ENCODE results near the gene CEP70. TPM values are rescaled to one million over a fixed set of nuclear protein-coding genes. Genes with fewer than 3 reads are reported as not detected.

The CEP70 gene
- total RNA-seq, 2 donors from 2014 or later: 31.6 to 45.4 TPM

DNA sequence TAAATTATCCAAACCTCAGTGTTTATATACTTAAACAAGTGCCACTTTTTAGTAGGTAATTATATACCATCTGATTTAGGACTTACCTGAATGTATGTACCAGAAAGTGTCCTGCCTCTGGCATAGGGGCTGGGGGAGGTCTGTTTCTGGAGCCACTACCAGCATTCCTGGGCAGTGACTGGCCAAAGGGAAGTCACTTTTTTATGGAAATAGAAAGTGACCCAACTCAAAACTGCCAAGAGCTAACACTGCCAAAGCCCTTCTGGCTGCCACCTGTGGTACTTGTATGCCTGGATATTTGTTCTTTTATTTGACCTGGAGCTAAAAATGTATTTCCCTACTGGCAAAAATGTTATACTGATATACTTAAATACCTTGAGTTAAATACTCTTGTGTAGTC lies 116.9 kb downstream of the CEP70 start:
- intact Hi-C loops (cut with DNase I): loop anchor here (5.0 kb wide), 1 partner anchor 445 kb away; no protein-coding TSS in a partner anchor
- H3K27ac ChIP-seq: no peak overlapping the region

GRCh38 chr3:138476526-138476925 lies 117.5 kb downstream of the CEP70 start:
- TF ChIP-seq CTCF (IDR thresholded peaks at IDR 0.05): no peak
- H3K9me3 ChIP-seq: no peaks in the 10 kb centered on the region
- no peaks in the 10 kb centered on the region for H3K4me1 ChIP-seq
- DNase-seq: no peak
- H3K27me3 ChIP-seq: no peaks in the 10 kb centered on the region
- no peak overlapping the region for H3K27ac ChIP-seq
- intact Hi-C loops (cut with DNase I): loop anchor here (5.0 kb wide), 1 partner anchor 446 kb away; no protein-coding TSS in a partner anchor
- H3K36me3 ChIP-seq: no peaks in the 10 kb centered on the region
- H3K9ac ChIP-seq (ENCODE audit: low read depth in 2 of 2, low read length in 2 of 2): no peak overlapping the region
- no peak overlapping the region for H3K4me3 ChIP-seq

More for the DNA sequence above, 116.9 kb downstream of the CEP70 start:
- no peak for TF ChIP-seq CTCF (IDR thresholded peaks at IDR 0.05)
- no peaks in the 10 kb centered on the region for H3K36me3 ChIP-seq
- no peak for DNase-seq
- H3K9ac ChIP-seq (ENCODE audit: low read depth in 2 of 2, low read length in 2 of 2): no peak overlapping the region
- no peaks in the 10 kb centered on the region for H3K9me3 ChIP-seq
- H3K27me3 ChIP-seq: no peaks in the 10 kb centered on the region
- no peak overlapping the region for H3K4me3 ChIP-seq
- no peaks in the 10 kb centered on the region for H3K4me1 ChIP-seq

DNA sequence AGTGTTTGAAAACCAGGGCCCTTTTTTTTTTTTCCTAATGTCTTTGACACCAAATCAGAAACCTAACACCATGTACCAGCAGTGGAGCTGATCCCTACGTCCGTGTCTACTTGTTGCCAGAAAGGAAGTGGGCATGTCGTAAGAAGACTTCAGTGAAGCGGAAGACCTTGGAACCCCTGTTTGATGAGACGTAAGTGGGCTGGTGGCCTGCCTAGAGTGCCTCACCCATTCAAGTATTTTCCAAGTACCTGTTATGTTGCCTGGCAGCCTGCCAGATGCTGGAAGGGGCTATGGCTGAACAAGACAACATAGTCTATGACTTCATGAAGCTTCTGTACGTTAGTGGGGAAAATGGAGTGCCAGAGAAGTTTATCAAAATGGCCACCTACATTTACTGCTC lies 119.9 kb downstream of the CEP70 start:
- Histone ChIP-seq H3K4me3 (no peak overlapping the region), H3K9me3 (no peaks in the 10 kb centered on the region), H3K27ac (no peak overlapping the region), H3K36me3 (no peaks in the 10 kb centered on the region), H3K27me3 (no peaks in the 10 kb centered on the region), H3K4me1 (no peaks in the 10 kb centered on the region), H3K9ac (ENCODE audit: low read depth in 2 of 2, low read length in 2 of 2) (no peak overlapping the region)
- no peak for TF ChIP-seq CTCF (IDR thresholded peaks at IDR 0.05)
- no peak for DNase-seq
- intact Hi-C loops (cut with DNase I): no loop called here

- no peak for TF ChIP-seq CTCF (IDR thresholded peaks at IDR 0.05)
- Histone ChIP-seq H3K9me3 (no peaks in the 10 kb centered on the region), H3K4me3 (no peak overlapping the region), H3K27me3 (no peaks in the 10 kb centered on the region), H3K36me3 (no peaks in the 10 kb centered on the region), H3K4me1 (no peaks in the 10 kb centered on the region), H3K9ac (ENCODE audit: low read depth in 2 of 2, low read length in 2 of 2) (no peak overlapping the region), H3K27ac (no peak overlapping the region)
- DNase-seq: no peak
- intact Hi-C loops (cut with DNase I): no loop called here
Measured at GRCh38 chr3:138473391-138473790, 120.7 kb downstream of the CEP70 start.

- H3K9me3 ChIP-seq: no peaks in the 10 kb centered on the region
- DNase-seq: no peak
Measured at GRCh38 chr3:138472141-138472825, 121.8 kb downstream of the CEP70 start.

More at GRCh38 chr3:138472141-138472825, 121.8 kb downstream of the CEP70 start:
- Histone ChIP-seq H3K4me3 (no peak overlapping the region), H3K27me3 (no peaks in the 10 kb centered on the region), H3K9ac (ENCODE audit: low read depth in 2 of 2, low read length in 2 of 2) (no peak overlapping the region), H3K36me3 (no peaks in the 10 kb centered on the region), H3K27ac (no peak overlapping the region), H3K4me1 (no peaks in the 10 kb centered on the region)
- TF ChIP-seq CTCF (IDR thresholded peaks at IDR 0.05): no peak
- intact Hi-C loops (cut with DNase I): no loop called here

All from colonic mucosa (tissue), 4 donors.